Tibial artery (tissue), 4 donors: Measurements from ENCODE around the gene RASL10A.

Source experiments
- DNase-seq, 2 donors: peaks; one replicate each; pipeline ENCODE4 v3.0.0-alpha.2; 2019
- H3K27ac ChIP-seq, 2 donors: fragments of 200-600 bp; sonication (generic) in 1 of 2; 1 replicate in 1 of 2; 2 replicates in 1 of 2; pipeline ENCODE4 v1.5.1; 2018 to 2019; ENCODE audit warnings: mild to moderate bottlenecking in 1 of 2
- H3K27me3 ChIP-seq, 2 donors: fragments of 200-600 bp; sonication (generic) in 1 of 2; one replicate each; pipeline versions ENCODE4 v1.5.1 to v1.6.0; 2016 to 2019
- H3K36me3 ChIP-seq, 3 donors: fragments of 200-600 bp; sonication (generic) in 2 of 3; one replicate each; pipeline ENCODE4 v1.5.1; 2016 to 2019; ENCODE audit warnings: mild to moderate bottlenecking in 2 of 3
- H3K4me1 ChIP-seq, 4 donors: fragments of 200-600 bp; sonication (generic) in 2 of 4; 1 replicate in 3 of 4; 2 replicates in 1 of 4; pipeline ENCODE4 v1.5.1; 2016 to 2019
- H3K4me3 ChIP-seq, 2 donors: fragments of 200-600 bp; sonication (generic) in 1 of 2; 1 replicate in 1 of 2; 2 replicates in 1 of 2; pipeline ENCODE4 v1.5.1; 2018 to 2019; ENCODE audit warnings: mild to moderate bottlenecking in 2 of 2
- H3K9me3 ChIP-seq, 3 donors: fragments of 200-600 bp; sonication (generic) in 1 of 3; one replicate each; pipeline ENCODE4 v1.5.1; 2016 to 2019
- CTCF ChIP-seq, 2 experiments: fragments of 200-600 bp in 1 of 2; fragments of 450-650 bp in 1 of 2; IDR thresholded peaks; one replicate each; pipeline ENCODE4 v1.5.1; 2017 to 2019; ENCODE audit warnings: antibody characterized with exemption in 2 of 2, mild to moderate bottlenecking in 1 of 2, moderate library complexity in 1 of 2
- intact Hi-C: fragments of 100-400 bp; cut with DNase I; formaldehyde crosslinking; loops from one replicate; pipeline ENCODE4 v1.15.0; 2023; ENCODE audit warnings: low total_unique reads

RASL10A gene

GRCh38 chr22:29309332-29310064 lies 6.0 kb downstream of the RASL10A start:
- Histone ChIP-seq H3K4me3 (peak overlapping the region; percentile 93 to 96), H3K27me3 (peaks cover 0 to 17% of the 10 kb centered on the region in 2 donors), H3K27ac (peak overlapping the region; percentile 89 to 91), H3K9me3 (no peaks in the 10 kb centered on the region), H3K4me1 (peaks cover 7 to 66% (median 63%) of the 10 kb centered on the region in 4 donors), H3K36me3 (no peaks in the 10 kb centered on the region)
- peak; percentile 56 to 81 for DNase-seq
- no peak for TF ChIP-seq CTCF (IDR thresholded peaks at IDR 0.05)
- intact Hi-C loops, result loop anchor here (5.0 kb wide), 2 partner anchors 42 to 78 kb away; partner anchors contain the start of genes AP1B1, EWSR1 and RHBDD3

GRCh38 chr22:29308791-29309262 lies 6.7 kb downstream of the RASL10A start:
- H3K27ac ChIP-seq, result peak overlapping the region; percentile 89 to 91
- no peaks in the 10 kb centered on the region for H3K36me3 ChIP-seq
- intact Hi-C loops, result loop anchor here (5.0 kb wide), 2 partner anchors 42 to 78 kb away; partner anchors contain the start of genes AP1B1, EWSR1 and RHBDD3
- peaks cover 0 to 10% of the 10 kb centered on the region in 2 donors for H3K27me3 ChIP-seq
- TF ChIP-seq CTCF (IDR thresholded peaks at IDR 0.05), result no peak
- peaks cover 7 to 59% (median 56%) of the 10 kb centered on the region in 4 donors for H3K4me1 ChIP-seq
- H3K9me3 ChIP-seq, result no peaks in the 10 kb centered on the region
- peak overlapping the region; percentile 93 to 96 for H3K4me3 ChIP-seq
- DNase-seq, result peak in 1 of 2 donors; percentile 70

GRCh38 chr22:29308148-29308790 lies 7.2 kb downstream of the RASL10A start:
- peak; percentile 23 to 68 for DNase-seq
- Histone ChIP-seq H3K36me3 (no peaks in the 10 kb centered on the region), H3K27ac (peak overlapping the region; percentile 89 to 91), H3K4me3 (peak overlapping the region; percentile 93 to 96), H3K27me3 (peaks cover 0 to 4% of the 10 kb centered on the region in 2 donors), H3K9me3 (no peaks in the 10 kb centered on the region), H3K4me1 (peaks cover 7 to 56% (median 52%) of the 10 kb centered on the region in 4 donors)
- intact Hi-C loops, result loop anchor here (5.0 kb wide), 2 partner anchors 41 to 79 kb away; partner anchors contain the start of genes AP1B1, EWSR1 and RHBDD3
- TF ChIP-seq CTCF (IDR thresholded peaks at IDR 0.05), result no peak

- intact Hi-C loops, result loop anchor here (5.0 kb wide), 2 partner anchors 40 to 80 kb away; partner anchors contain the start of genes AP1B1, EWSR1 and RHBDD3
- TF ChIP-seq CTCF (IDR thresholded peaks at IDR 0.05), result no peak
- H3K27me3 ChIP-seq, result no peaks in the 10 kb centered on the region
- no peaks in the 10 kb centered on the region for H3K36me3 ChIP-seq
- peak overlapping the region; percentile 89 to 91 for H3K27ac ChIP-seq
- no peaks in the 10 kb centered on the region for H3K9me3 ChIP-seq
- peak in 1 of 2 donors; percentile 70 for DNase-seq
- H3K4me3 ChIP-seq, result peak overlapping the region; percentile 93 to 96
- peaks cover 4 to 57% (median 52%) of the 10 kb centered on the region in 4 donors for H3K4me1 ChIP-seq
Observed at GRCh38 chr22:29307596-29308147, 7.8 kb downstream of the RASL10A start.

GRCh38 chr22:29306835-29307595 lies 8.5 kb downstream of the RASL10A start:
- H3K27ac ChIP-seq, result peak overlapping the region; percentile 89 to 91
- H3K4me3 ChIP-seq, result peak overlapping the region; percentile 93 to 96
- H3K4me1 ChIP-seq, result peaks cover 4 to 63% (median 58%) of the 10 kb centered on the region in 4 donors
- intact Hi-C loops, result loop anchor here (5.0 kb wide), 2 partner anchors 40 to 80 kb away; partner anchors contain the start of genes AP1B1, EWSR1 and RHBDD3
- H3K36me3 ChIP-seq, result no peaks in the 10 kb centered on the region
- no peaks in the 10 kb centered on the region for H3K9me3 ChIP-seq
- H3K27me3 ChIP-seq, result no peaks in the 10 kb centered on the region
- peak; percentile 81 to 90 for DNase-seq
- peak in 1 of 2 experiments; percentile 17 for TF ChIP-seq CTCF (IDR thresholded peaks at IDR 0.05)
